ENCODE data around the gene CMSS1. TPM values are rescaled to one million over a fixed set of nuclear protein-coding genes. Genes with fewer than 3 reads are reported as not detected.

CMSS1 gene
- total and polyA plus RNA-seq, 4 donors = 3.8 to 19.5 (median 7.5) TPM

DNA sequence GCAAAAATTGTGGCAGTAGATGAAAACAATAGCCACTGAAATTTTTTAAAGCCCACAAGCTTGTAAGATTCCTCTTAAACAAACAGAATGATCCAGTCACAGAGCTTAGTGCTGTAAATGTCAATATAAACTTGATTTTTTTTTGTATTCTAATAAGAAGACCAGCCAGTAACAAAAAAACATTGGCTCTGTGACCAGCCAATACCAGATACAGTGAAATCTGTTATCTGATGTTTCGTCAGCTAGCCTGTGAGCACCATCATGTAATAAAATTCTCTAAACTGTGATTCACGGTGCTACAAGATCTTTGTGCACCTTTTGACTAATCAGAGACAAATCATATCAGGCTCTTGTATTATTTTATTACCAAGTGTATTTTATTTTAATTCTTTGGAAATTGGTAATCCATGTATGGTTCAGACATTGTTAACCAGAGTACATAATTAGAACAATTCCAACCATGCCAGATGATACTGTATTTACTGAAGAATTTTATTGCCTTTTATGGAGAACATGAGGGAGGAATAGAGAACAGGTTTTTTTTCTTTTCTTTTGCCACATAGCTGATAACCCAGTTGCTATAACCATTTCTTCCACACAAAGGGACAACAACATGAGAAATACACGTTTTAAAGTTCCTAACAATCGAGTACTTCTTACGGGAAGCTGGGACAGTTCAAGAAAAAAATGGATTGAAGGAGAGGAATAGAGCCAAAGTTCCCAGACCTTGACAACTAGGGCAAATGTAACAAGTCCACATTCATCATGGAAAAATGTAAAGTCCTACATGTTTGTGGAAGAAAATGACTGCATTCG lies 224.7 kb downstream of the CMSS1 start:
- H3K4me3 ChIP-seq (ENCODE audit: low read depth in 1 of 3, low read length in 3 of 3) = no peak overlapping the region
- TF ChIP-seq SP1 (IDR thresholded peaks at IDR 0.05) = peak; percentile 24
- TF ChIP-seq EGR1 (IDR thresholded peaks at IDR 0.05; ENCODE audit: low read depth in 2 of 2) = no peak
- peak in 1 of 2 donors; percentile 10 for TF ChIP-seq RXRA (IDR thresholded peaks at IDR 0.05)
- WGBS = 73% methylated on average over 6 of the region's 6 CpGs
- DNase-seq (ENCODE audit: low spot score) = no peak
- H3K27ac ChIP-seq (ENCODE audit: low read depth in 1 of 2, low read length in 2 of 2) = peak overlapping the region; percentile 52 to 59
- H3K9ac ChIP-seq (ENCODE audit: low read depth in 1 of 2, low read length in 2 of 2) = no peak overlapping the region
- H3K27me3 ChIP-seq (ENCODE audit: control insufficient read depth in 4 of 4, insufficient read depth in 4 of 4, low read length in 3 of 4) = no peaks in the 10 kb centered on the region
- H3K4me1 ChIP-seq (ENCODE audit: control insufficient read depth in 4 of 4, insufficient read depth in 4 of 4, low read length in 3 of 4) = peaks cover 0 to 3% (median 0%) of the 10 kb centered on the region in 4 donors
- H3K9me3 ChIP-seq (ENCODE audit: control insufficient read depth in 4 of 4, low read length in 3 of 4) = no peaks in the 10 kb centered on the region
- H3K36me3 ChIP-seq (ENCODE audit: control insufficient read depth in 4 of 4, insufficient read depth in 3 of 4, low read depth in 1 of 4, low read length in 3 of 4) = no peaks in the 10 kb centered on the region

DNA sequence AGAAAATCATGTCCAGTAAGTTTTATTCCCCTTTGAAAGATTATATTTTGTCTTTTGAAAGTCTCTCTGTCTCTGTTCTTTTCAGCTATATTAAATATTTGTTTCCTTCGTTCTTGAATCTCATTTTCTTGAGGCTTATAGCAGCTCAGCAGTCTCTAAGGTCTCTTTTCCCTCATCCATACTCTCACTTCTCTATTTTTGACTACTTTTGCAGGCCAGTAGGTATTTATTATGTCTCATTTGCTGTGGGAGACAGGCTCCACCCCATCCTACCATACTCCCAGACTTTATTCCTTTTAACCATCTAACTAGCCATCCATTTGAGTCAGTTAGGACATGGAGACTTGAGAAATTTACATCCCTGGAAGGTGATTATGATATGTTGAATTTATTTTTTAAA lies 225.6 kb downstream of the CMSS1 start:
- Histone ChIP-seq H3K36me3 (ENCODE audit: control insufficient read depth in 4 of 4, insufficient read depth in 3 of 4, low read depth in 1 of 4, low read length in 3 of 4) (no peaks in the 10 kb centered on the region), H3K27me3 (ENCODE audit: control insufficient read depth in 4 of 4, insufficient read depth in 4 of 4, low read length in 3 of 4) (no peaks in the 10 kb centered on the region), H3K4me3 (ENCODE audit: low read depth in 1 of 3, low read length in 3 of 3) (no peak overlapping the region), H3K27ac (ENCODE audit: low read depth in 1 of 2, low read length in 2 of 2) (peak overlapping the region in 1 of 2 donors; percentile 55), H3K4me1 (ENCODE audit: control insufficient read depth in 4 of 4, insufficient read depth in 4 of 4, low read length in 3 of 4) (peaks cover 0 to 3% (median 0%) of the 10 kb centered on the region in 4 donors), H3K9ac (ENCODE audit: low read depth in 1 of 2, low read length in 2 of 2) (no peak overlapping the region), H3K9me3 (ENCODE audit: control insufficient read depth in 4 of 4, low read length in 3 of 4) (no peaks in the 10 kb centered on the region)
- 89% methylated on average over 1 of the region's 1 CpG for WGBS
- DNase-seq (ENCODE audit: low spot score) = no peak
- TF ChIP-seq, protein P1, sequence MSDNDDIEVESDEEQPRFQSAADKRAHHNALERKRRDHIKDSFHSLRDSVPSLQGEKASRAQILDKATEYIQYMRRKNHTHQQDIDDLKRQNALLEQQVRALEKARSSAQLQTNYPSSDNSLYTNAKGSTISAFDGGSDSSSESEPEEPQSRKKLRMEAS (IDR thresholded peaks at IDR 0.05) = no peak
- TF ChIP-seq NR2F2 (IDR thresholded peaks at IDR 0.05) (no peak), FOXA2 (IDR thresholded peaks at IDR 0.05) (no peak), EGR1 (IDR thresholded peaks at IDR 0.05; ENCODE audit: low read depth in 2 of 2) (no peak), HNF4A (conservative IDR thresholded peaks at IDR 0.05) (no peak), RAD21 (IDR thresholded peaks at IDR 0.05) (no peak), TAF1 (conservative IDR thresholded peaks at IDR 0.05) (no peak), HNF4G (IDR thresholded peaks at IDR 0.05) (no peak), GABPA (IDR thresholded peaks at IDR 0.05 in 1 of 2, conservative IDR thresholded peaks at IDR 0.05 in 1 of 2) (no peak)
- TF ChIP-seq, protein P2, sequence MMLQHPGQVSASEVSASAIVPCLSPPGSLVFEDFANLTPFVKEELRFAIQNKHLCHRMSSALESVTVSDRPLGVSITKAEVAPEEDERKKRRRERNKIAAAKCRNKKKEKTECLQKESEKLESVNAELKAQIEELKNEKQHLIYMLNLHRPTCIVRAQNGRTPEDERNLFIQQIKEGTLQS (IDR thresholded peaks at IDR 0.05) = no peak
- TF ChIP-seq, protein P3, sequence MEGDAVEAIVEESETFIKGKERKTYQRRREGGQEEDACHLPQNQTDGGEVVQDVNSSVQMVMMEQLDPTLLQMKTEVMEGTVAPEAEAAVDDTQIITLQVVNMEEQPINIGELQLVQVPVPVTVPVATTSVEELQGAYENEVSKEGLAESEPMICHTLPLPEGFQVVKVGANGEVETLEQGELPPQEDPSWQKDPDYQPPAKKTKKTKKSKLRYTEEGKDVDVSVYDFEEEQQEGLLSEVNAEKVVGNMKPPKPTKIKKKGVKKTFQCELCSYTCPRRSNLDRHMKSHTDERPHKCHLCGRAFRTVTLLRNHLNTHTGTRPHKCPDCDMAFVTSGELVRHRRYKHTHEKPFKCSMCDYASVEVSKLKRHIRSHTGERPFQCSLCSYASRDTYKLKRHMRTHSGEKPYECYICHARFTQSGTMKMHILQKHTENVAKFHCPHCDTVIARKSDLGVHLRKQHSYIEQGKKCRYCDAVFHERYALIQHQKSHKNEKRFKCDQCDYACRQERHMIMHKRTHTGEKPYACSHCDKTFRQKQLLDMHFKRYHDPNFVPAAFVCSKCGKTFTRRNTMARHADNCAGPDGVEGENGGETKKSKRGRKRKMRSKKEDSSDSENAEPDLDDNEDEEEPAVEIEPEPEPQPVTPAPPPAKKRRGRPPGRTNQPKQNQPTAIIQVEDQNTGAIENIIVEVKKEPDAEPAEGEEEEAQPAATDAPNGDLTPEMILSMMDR (IDR thresholded peaks at IDR 0.05; ENCODE audit: low read depth, low read length, missing input control) = no peak

DNA sequence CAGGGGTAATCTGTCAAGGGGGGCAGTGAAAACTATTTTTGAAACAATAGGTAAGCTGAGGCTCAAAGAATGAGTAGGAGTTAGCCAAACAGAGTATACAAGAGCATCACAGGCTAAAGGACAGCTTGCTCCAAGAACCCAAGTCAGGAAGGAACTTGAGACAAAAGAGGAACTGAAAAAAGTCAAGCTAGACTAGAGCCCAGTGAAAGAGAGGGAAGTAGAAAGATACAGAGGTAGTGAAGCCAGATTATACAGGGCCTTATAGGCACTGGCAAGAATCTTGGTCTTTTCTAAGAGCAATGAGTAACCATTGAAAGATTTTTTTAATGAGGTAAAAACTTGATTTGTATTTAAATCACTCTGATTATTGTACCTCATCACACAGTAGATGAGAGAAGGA lies 226.7 kb downstream of the CMSS1 start:
- Histone ChIP-seq H3K36me3 (ENCODE audit: control insufficient read depth in 4 of 4, insufficient read depth in 3 of 4, low read depth in 1 of 4, low read length in 3 of 4) (no peaks in the 10 kb centered on the region), H3K4me3 (ENCODE audit: low read depth in 1 of 3, low read length in 3 of 3) (no peak overlapping the region), H3K27ac (ENCODE audit: low read depth in 1 of 2, low read length in 2 of 2) (no peak overlapping the region), H3K4me1 (ENCODE audit: control insufficient read depth in 4 of 4, insufficient read depth in 4 of 4, low read length in 3 of 4) (peaks cover 0 to 3% (median 0%) of the 10 kb centered on the region in 4 donors), H3K9ac (ENCODE audit: low read depth in 1 of 2, low read length in 2 of 2) (no peak overlapping the region), H3K9me3 (ENCODE audit: control insufficient read depth in 4 of 4, low read length in 3 of 4) (no peaks in the 10 kb centered on the region), H3K27me3 (ENCODE audit: control insufficient read depth in 4 of 4, insufficient read depth in 4 of 4, low read length in 3 of 4) (no peaks in the 10 kb centered on the region)
- no peak for DNase-seq (ENCODE audit: low spot score)
- TF ChIP-seq NR2F2 (IDR thresholded peaks at IDR 0.05) = no peak
- no peak for TF ChIP-seq HNF4A (conservative IDR thresholded peaks at IDR 0.05)
- no peak for TF ChIP-seq JUND (IDR thresholded peaks at IDR 0.05)
- TF ChIP-seq YY1 (IDR thresholded peaks at IDR 0.05) = no peak
- TF ChIP-seq RAD21 (IDR thresholded peaks at IDR 0.05) = no peak
- TF ChIP-seq, protein P2 (IDR thresholded peaks at IDR 0.05) = no peak
- no peak for TF ChIP-seq GABPA (IDR thresholded peaks at IDR 0.05 in 1 of 2, conservative IDR thresholded peaks at IDR 0.05 in 1 of 2)
- TF ChIP-seq RXRA (IDR thresholded peaks at IDR 0.05) = no peak
- TF ChIP-seq, protein P3 (IDR thresholded peaks at IDR 0.05; ENCODE audit: low read depth, low read length, missing input control) = no peak
- TF ChIP-seq HNF4G (IDR thresholded peaks at IDR 0.05) = no peak
- TF ChIP-seq EGR1 (IDR thresholded peaks at IDR 0.05; ENCODE audit: low read depth in 2 of 2) = no peak
- TF ChIP-seq TAF1 (conservative IDR thresholded peaks at IDR 0.05) = no peak
